ENCODE measurements around the gene IL1RAPL1.
A peak's percentile ranks its signal among the peaks of the same experiment; 100 is the strongest.

The IL1RAPL1 gene

DNA sequence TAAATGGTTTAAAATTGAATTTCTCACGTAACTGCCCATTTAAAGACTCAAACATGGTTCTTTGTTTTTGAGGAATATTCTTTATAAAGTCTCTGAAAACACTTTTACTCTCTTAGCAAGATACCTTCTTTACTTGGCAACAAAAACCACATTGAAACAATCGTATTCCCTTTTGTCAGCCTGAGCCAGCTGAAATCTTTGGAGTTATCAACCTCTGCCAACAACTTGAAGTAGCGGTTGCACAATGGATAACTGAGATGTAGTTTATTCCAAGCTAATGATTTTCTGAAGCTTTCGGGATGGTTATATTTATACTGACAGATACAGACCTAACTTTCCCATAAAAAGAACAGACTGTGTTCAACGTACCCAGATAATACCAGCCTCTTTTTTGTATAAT, 561.3 kb downstream of the IL1RAPL1 start:
- no peak for ATAC-seq
- TF ChIP-seq ZC3H10 (CRISPR knock-in tag; IDR thresholded peaks at IDR 0.05): no peak
- TF ChIP-seq ARNTL (CRISPR knock-in tag; IDR thresholded peaks at IDR 0.05; ENCODE audit: borderline replicate concordance, low read depth): no peak
- TF ChIP-seq RARB (CRISPR knock-in tag; IDR thresholded peaks at IDR 0.05): no peak
- no peak for TF ChIP-seq ZNF8 (CRISPR knock-in tag; IDR thresholded peaks at IDR 0.05)
- TF ChIP-seq ISL1 (CRISPR knock-in tag; IDR thresholded peaks at IDR 0.05): no peak
- TF ChIP-seq, protein P1, sequence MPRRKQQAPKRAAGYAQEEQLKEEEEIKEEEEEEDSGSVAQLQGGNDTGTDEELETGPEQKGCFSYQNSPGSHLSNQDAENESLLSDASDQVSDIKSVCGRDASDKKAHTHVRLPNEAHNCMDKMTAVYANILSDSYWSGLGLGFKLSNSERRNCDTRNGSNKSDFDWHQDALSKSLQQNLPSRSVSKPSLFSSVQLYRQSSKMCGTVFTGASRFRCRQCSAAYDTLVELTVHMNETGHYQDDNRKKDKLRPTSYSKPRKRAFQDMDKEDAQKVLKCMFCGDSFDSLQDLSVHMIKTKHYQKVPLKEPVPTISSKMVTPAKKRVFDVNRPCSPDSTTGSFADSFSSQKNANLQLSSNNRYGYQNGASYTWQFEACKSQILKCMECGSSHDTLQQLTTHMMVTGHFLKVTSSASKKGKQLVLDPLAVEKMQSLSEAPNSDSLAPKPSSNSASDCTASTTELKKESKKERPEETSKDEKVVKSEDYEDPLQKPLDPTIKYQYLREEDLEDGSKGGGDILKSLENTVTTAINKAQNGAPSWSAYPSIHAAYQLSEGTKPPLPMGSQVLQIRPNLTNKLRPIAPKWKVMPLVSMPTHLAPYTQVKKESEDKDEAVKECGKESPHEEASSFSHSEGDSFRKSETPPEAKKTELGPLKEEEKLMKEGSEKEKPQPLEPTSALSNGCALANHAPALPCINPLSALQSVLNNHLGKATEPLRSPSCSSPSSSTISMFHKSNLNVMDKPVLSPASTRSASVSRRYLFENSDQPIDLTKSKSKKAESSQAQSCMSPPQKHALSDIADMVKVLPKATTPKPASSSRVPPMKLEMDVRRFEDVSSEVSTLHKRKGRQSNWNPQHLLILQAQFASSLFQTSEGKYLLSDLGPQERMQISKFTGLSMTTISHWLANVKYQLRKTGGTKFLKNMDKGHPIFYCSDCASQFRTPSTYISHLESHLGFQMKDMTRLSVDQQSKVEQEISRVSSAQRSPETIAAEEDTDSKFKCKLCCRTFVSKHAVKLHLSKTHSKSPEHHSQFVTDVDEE (CRISPR knock-in tag; IDR thresholded peaks at IDR 0.05): no peak
- no peak for TF ChIP-seq SNAI2 (CRISPR knock-in tag; IDR thresholded peaks at IDR 0.05)
- TF ChIP-seq ESRRG (CRISPR knock-in tag; IDR thresholded peaks at IDR 0.05): no peak
- no peak for TF ChIP-seq ZFP3 (CRISPR knock-in tag; IDR thresholded peaks at IDR 0.05)
- TF ChIP-seq BACH2 (CRISPR knock-in tag; IDR thresholded peaks at IDR 0.05; ENCODE audit: borderline replicate concordance): no peak
- TF ChIP-seq TOX (CRISPR knock-in tag; IDR thresholded peaks at IDR 0.05; ENCODE audit: borderline replicate concordance): no peak
- TF ChIP-seq, protein P2, sequence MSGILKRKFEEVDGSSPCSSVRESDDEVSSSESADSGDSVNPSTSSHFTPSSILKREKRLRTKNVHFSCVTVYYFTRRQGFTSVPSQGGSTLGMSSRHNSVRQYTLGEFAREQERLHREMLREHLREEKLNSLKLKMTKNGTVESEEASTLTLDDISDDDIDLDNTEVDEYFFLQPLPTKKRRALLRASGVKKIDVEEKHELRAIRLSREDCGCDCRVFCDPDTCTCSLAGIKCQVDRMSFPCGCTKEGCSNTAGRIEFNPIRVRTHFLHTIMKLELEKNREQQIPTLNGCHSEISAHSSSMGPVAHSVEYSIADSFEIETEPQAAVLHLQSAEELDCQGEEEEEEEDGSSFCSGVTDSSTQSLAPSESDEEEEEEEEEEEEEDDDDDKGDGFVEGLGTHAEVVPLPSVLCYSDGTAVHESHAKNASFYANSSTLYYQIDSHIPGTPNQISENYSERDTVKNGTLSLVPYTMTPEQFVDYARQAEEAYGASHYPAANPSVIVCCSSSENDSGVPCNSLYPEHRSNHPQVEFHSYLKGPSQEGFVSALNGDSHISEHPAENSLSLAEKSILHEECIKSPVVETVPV (CRISPR knock-in tag; IDR thresholded peaks at IDR 0.05): no peak
- TF ChIP-seq PPARA (CRISPR knock-in tag; IDR thresholded peaks at IDR 0.05; ENCODE audit: borderline replicate concordance): no peak

- ATAC-seq: no peak
- TF ChIP-seq GLIS3 (CRISPR knock-in tag; IDR thresholded peaks at IDR 0.05) (no peak), RARB (CRISPR knock-in tag; IDR thresholded peaks at IDR 0.05) (no peak), ZNF70 (CRISPR knock-in tag; IDR thresholded peaks at IDR 0.05) (no peak), CSDC2 (CRISPR knock-in tag; IDR thresholded peaks at IDR 0.05) (no peak), ZFP3 (CRISPR knock-in tag; IDR thresholded peaks at IDR 0.05) (no peak), BACH2 (CRISPR knock-in tag; IDR thresholded peaks at IDR 0.05; ENCODE audit: borderline replicate concordance) (no peak), TOX (CRISPR knock-in tag; IDR thresholded peaks at IDR 0.05; ENCODE audit: borderline replicate concordance) (no peak), PPARA (CRISPR knock-in tag; IDR thresholded peaks at IDR 0.05; ENCODE audit: borderline replicate concordance) (no peak), ARNTL (CRISPR knock-in tag; IDR thresholded peaks at IDR 0.05; ENCODE audit: borderline replicate concordance, low read depth) (no peak), SNAI2 (CRISPR knock-in tag; IDR thresholded peaks at IDR 0.05) (no peak), ZNF565 (CRISPR knock-in tag; conservative IDR thresholded peaks at IDR 0.05; ENCODE audit: low read depth) (no peak)
- TF ChIP-seq, protein P2 (CRISPR knock-in tag; IDR thresholded peaks at IDR 0.05): no peak
Observed at GRCh38 chrX:29155286-29155685, 568.0 kb downstream of the IL1RAPL1 start.

DNA sequence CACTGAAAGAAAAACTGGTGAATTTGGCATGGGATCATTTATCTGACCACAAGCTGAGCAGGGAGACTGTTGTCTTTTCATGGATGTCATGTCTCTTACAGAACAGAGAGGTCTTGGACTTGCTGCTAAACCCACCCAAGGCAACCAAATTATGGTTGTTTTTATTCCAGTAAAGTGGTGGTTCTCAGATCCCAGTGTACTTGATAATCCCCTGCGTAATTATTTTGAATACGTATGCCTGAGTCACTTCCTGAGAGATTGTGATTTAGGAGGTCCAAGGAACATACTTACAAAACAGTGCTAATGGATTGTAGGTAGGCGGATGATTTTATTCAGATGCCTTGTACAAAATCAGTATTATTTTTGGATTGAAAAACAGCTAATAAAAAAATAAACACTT, 585.6 kb downstream of the IL1RAPL1 start:
- no peak for TF ChIP-seq POU6F1 (CRISPR knock-in tag; IDR thresholded peaks at IDR 0.05; ENCODE audit: borderline replicate concordance, low read depth)
- no peak for TF ChIP-seq ZFP3 (CRISPR knock-in tag; IDR thresholded peaks at IDR 0.05)
- TF ChIP-seq ISL1 (CRISPR knock-in tag; IDR thresholded peaks at IDR 0.05): no peak
- no peak for TF ChIP-seq PATZ1 (CRISPR knock-in tag; IDR thresholded peaks at IDR 0.05; ENCODE audit: borderline replicate concordance)
- TF ChIP-seq RARB (CRISPR knock-in tag; IDR thresholded peaks at IDR 0.05): no peak
- TF ChIP-seq CSDC2 (CRISPR knock-in tag; IDR thresholded peaks at IDR 0.05): no peak
- TF ChIP-seq, protein P3, sequence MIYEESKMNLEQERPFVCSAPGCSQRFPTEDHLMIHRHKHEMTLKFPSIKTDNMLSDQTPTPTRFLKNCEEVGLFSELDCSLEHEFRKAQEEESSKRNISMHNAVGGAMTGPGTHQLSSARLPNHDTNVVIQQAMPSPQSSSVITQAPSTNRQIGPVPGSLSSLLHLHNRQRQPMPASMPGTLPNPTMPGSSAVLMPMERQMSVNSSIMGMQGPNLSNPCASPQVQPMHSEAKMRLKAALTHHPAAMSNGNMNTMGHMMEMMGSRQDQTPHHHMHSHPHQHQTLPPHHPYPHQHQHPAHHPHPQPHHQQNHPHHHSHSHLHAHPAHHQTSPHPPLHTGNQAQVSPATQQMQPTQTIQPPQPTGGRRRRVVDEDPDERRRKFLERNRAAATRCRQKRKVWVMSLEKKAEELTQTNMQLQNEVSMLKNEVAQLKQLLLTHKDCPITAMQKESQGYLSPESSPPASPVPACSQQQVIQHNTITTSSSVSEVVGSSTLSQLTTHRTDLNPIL (CRISPR knock-in tag; IDR thresholded peaks at IDR 0.05; ENCODE audit: low read depth): no peak
- no peak for TF ChIP-seq TCF4 (CRISPR knock-in tag; IDR thresholded peaks at IDR 0.05; ENCODE audit: borderline replicate concordance)
- TF ChIP-seq OSR1 (CRISPR knock-in tag; IDR thresholded peaks at IDR 0.05): no peak
- TF ChIP-seq GLIS3 (CRISPR knock-in tag; IDR thresholded peaks at IDR 0.05): no peak
- peak; percentile 54; the same call in 2 of the 3 replicates for ATAC-seq

Data from SK-N-SH treated with all-trans-retinoic acid at 6 μM for 48 hours (cell line).